ENCODE results near the gene NBEAL2. TPM values are rescaled to one million over a fixed set of nuclear protein-coding genes. Genes with fewer than 3 reads are reported as not detected.

NBEAL2 gene, protein sequence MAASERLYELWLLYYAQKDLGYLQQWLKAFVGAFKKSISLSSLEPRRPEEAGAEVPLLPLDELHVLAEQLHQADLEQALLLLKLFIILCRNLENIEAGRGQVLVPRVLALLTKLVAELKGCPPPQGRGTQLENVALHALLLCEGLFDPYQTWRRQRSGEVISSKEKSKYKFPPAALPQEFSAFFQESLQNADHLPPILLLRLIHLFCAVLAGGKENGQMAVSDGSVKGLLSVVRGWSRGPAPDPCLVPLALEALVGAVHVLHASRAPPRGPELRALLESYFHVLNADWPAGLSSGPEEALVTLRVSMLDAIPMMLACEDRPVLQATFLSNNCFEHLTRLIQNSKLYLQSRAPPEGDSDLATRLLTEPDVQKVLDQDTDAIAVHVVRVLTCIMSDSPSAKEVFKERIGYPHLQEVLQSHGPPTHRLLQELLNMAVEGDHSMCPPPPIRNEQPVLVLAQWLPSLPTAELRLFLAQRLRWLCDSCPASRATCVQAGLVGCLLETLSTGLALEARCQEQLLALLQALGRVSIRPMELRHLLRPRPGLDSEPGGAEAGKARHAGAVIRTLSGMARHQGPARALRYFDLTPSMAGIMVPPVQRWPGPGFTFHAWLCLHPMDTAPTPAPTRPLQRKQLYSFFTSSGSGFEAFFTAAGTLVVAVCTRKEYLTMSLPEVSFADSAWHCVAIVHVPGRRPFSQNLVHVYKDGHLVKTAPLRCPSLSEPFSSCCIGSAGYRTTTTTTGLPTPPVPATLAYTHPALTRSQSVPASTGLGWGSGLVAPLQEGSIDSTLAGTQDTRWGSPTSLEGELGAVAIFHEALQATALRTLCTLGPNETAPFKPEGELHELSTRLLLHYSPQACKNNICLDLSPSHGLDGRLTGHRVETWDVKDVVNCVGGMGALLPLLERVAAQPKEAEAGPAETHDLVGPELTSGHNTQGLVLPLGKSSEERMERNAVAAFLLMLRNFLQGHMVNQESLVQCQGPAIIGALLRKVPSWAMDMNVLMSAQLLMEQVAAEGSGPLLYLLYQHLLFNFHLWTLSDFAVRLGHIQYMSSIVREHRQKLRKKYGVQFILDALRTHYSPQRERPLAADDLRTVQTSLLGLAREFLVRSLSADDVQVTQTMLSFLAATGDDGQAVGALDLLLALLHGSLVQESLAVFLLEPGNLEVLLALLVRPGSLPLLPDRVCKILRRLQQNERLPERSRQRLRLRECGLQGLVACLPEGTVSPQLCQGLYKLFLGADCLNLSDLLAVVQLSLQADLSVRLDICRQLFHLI (N-terminal part only)
- total RNA-seq, result 10 to 100 TPM; 10.2 to 16.5 TPM
- 10 to 100 TPM; 16.4 to 22.1 TPM for polyA plus RNA-seq (ENCODE audit: insufficient read length in 2 of 2)
- long read RNA-seq, donor 1, partial matches to known transcripts, result 19 of 48 reads
- long read RNA-seq, donor 1, other reads (novel, unspliced or antisense), result 28 of 48 reads
- long read RNA-seq, donor 2, result 0 reads
- long read RNA-seq, donor 3, result 0 reads
- long read RNA-seq, donor 4, partial matches to known transcripts, result 5 of 5 reads
- long read RNA-seq, donor 4, other reads (novel, unspliced or antisense), result 0 of 5 reads

DNA sequence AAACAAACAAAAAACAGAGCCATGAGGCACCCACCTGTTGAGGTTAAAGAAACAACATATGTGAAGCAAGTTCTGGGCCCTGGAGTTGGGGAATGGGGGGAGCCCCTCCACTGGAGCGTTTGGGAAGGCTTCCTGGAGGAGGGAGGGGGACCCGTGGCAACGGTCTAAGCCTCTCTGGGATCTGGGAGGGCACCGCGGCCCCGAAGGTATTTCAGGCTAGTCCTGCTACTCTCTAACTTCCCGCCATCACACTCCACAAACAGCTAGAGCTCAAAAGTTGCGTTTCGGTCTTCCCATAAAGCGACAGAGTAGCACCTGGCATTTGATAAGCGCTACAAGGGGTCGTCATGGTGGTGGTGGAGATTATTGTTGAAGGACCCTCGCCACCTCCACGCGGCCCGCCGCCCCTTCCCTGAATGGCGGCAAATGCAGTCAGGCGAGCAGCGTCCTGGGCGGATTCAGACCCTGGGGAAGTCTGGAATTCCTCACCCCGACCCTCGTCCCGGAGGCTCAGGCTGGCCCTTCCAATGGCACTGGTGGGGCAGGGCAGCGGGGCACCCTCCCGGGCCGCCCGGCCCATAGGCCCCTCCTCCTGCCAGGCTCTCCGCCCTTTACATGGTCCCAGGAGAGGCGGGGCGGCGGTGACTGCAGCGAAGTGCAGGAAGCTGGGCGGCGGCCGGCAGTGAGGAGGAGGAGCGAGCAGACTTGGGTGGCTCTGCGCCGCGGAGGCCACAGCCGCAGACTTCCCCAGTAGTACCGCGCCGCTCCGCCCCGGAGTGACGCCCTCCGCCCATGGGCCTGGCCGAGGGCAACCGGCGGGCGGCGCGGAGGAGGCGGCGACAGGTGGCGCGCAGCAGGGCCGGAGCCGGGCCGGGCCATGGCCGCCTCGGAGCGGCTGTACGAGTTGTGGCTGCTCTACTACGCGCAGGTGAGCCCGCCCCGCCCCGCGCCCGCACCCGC is at the start of gene NBEAL2:
Gene NBEAL2, plus strand, starts transcription at position 682 of the 960 bp plus-strand sequence. Its CDS starts 196 bp downstream, at position 878.
- Histone ChIP-seq H3K27ac (ENCODE audit: low read depth, low read length) (peak within 1 kb of the TSS; percentile 47), H3K4me3 (ENCODE audit: low read depth, low read length) (peak within 1 kb of the TSS; percentile 79), H3K27me3 (ENCODE audit: control insufficient read depth, insufficient read depth, low read length) (no peaks in the 10 kb centered on the region), H3K9me3 (ENCODE audit: control insufficient read depth, insufficient read depth, low read length) (no peaks in the 10 kb centered on the region), H3K36me3 (ENCODE audit: control insufficient read depth, insufficient read depth, low read length) (no peaks in the 10 kb centered on the region), H3K4me1 (ENCODE audit: control insufficient read depth, insufficient read depth, low read length) (peaks cover 38% of the 10 kb centered on the region)
- DNase-seq (ENCODE audit: low read depth in 4 of 6, low spot score in 6 of 6), result peak in 4 of 6 donors; percentile 26 to 91 (median 70)
- WGBS (ENCODE audit: insufficient coverage), result under 1% methylated on average over 64 of the region's 73 CpGs

DNA sequence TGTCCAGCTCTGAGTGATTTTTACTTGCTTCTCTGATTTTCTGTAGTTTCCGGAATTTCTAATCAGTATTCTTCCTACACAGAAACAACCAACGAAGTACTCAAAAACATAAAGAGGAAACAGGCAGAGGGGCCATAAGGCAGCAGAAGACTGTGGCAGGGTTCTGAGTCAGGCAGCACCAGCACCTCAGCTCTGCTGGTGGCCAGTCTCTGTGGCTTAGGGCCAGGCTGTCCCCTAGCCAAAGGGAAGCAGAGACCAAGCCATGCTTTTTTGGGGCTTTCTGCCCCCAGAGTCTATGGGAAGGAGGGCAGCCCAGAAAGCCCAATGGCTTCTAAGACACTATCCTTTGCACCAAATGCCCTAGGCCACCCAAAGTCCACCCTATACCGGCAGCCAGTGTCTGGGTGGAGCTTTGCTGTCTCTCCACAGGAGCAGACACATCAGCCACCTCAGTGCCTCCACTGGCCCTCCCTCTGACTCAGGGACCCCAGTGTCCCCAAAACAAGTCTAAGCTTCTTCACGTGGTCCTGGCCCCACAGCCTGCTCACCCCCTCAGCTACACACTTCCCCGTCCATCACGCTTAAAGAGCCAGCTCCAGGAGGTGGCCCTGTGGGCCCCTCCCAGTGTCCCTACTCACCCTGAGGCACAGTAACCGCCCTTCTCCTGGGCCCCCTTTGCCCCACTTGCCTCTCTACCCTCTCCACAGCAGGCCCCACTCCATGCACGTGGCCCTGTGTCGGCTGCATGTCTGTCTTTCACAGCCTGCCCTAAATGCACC is 49.1 kb upstream of the NBEAL2 start:
- Histone ChIP-seq H3K36me3 (ENCODE audit: control insufficient read depth, insufficient read depth, low read length) (peaks cover 39% of the 10 kb centered on the region), H3K27ac (ENCODE audit: low read depth, low read length) (peak overlapping the region; percentile 70), H3K27me3 (ENCODE audit: control insufficient read depth, insufficient read depth, low read length) (no peaks in the 10 kb centered on the region), H3K4me3 (ENCODE audit: low read depth, low read length) (no peak overlapping the region), H3K4me1 (ENCODE audit: control insufficient read depth, insufficient read depth, low read length) (peaks cover 75% of the 10 kb centered on the region), H3K9me3 (ENCODE audit: control insufficient read depth, insufficient read depth, low read length) (no peaks in the 10 kb centered on the region)
- DNase-seq (ENCODE audit: low read depth in 4 of 6, low spot score in 6 of 6), result no peak
- WGBS (ENCODE audit: insufficient coverage), result 61% methylated on average over 8 of the region's 9 CpGs

DNA sequence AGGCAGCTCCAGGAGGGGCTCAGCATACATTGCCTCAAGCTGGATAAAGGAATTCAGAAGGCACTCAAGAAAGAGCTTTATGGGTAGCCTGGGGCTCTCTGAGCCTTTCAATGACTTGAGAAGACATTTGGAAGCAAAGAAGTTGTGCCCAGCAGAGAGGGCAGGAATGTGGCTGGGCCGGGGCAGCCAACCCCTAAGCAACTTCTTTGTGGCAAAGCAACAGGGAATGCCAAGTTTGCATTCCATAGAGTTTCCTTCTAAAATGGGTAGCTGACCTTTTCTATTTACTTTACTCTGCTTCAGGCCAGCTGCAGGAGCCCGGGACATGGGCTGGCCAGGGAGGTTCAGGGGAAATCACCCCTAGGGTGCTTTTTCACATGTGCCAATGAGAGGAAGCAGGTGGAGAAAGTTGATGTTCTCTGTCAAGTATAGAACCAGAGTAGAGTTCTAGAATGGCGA is 48.5 kb upstream of the NBEAL2 start:
- Histone ChIP-seq H3K27me3 (ENCODE audit: control insufficient read depth, insufficient read depth, low read length) (no peaks in the 10 kb centered on the region), H3K9me3 (ENCODE audit: control insufficient read depth, insufficient read depth, low read length) (no peaks in the 10 kb centered on the region), H3K36me3 (ENCODE audit: control insufficient read depth, insufficient read depth, low read length) (peaks cover 35% of the 10 kb centered on the region), H3K4me3 (ENCODE audit: low read depth, low read length) (no peak overlapping the region), H3K4me1 (ENCODE audit: control insufficient read depth, insufficient read depth, low read length) (peaks cover 76% of the 10 kb centered on the region), H3K27ac (ENCODE audit: low read depth, low read length) (peak overlapping the region; percentile 70)
- 64% methylated on average over 2 of the region's 3 CpGs for WGBS (ENCODE audit: insufficient coverage)
- peak in 1 of 6 donors; percentile 39 for DNase-seq (ENCODE audit: low read depth in 4 of 6, low spot score in 6 of 6)

DNA sequence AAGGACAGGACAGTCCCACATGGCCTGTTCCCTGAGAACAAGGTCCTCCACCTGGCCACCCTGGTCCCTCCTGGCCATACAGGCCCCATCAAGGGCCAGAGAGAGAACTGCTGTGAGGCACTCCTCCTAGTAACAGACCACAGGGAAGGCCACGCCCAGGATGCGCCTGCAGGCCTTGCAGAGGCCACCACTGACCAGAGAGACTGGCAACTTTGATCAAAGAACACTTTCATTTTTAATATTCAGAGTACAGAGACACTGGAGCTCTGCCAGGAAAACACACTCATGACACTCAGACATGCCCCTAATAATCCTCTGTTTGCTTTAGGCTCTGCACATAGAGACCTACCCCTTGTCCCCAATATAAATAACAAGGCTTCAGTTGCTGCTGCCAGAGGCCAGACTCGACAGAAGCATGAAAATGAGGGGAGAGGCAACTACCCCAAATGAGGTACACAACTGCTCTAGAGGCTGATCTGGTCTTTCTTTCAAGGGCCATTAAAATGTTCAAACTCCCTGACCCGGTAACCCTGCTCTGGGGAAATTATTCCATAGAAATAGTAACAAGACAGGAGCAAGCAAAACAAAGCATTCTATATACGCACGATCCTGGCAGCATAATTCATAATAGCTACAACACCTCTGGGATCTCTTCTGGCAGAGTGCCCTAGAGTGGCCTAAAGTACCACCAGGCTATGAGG is 47.7 kb upstream of the NBEAL2 start:
- no peak overlapping the region for H3K4me3 ChIP-seq (ENCODE audit: low read depth, low read length)
- DNase-seq (ENCODE audit: low read depth in 4 of 6, low spot score in 6 of 6), result peak in 2 of 6 donors; percentile 35 to 85
- WGBS (ENCODE audit: insufficient coverage), result 50% methylated on average over 6 of the region's 6 CpGs
- peaks cover 28% of the 10 kb centered on the region for H3K36me3 ChIP-seq (ENCODE audit: control insufficient read depth, insufficient read depth, low read length)
- no peaks in the 10 kb centered on the region for H3K9me3 ChIP-seq (ENCODE audit: control insufficient read depth, insufficient read depth, low read length)
- no peaks in the 10 kb centered on the region for H3K27me3 ChIP-seq (ENCODE audit: control insufficient read depth, insufficient read depth, low read length)
- H3K27ac ChIP-seq (ENCODE audit: low read depth, low read length), result peak overlapping the region; percentile 70
- H3K4me1 ChIP-seq (ENCODE audit: control insufficient read depth, insufficient read depth, low read length), result peaks cover 68% of the 10 kb centered on the region

DNA sequence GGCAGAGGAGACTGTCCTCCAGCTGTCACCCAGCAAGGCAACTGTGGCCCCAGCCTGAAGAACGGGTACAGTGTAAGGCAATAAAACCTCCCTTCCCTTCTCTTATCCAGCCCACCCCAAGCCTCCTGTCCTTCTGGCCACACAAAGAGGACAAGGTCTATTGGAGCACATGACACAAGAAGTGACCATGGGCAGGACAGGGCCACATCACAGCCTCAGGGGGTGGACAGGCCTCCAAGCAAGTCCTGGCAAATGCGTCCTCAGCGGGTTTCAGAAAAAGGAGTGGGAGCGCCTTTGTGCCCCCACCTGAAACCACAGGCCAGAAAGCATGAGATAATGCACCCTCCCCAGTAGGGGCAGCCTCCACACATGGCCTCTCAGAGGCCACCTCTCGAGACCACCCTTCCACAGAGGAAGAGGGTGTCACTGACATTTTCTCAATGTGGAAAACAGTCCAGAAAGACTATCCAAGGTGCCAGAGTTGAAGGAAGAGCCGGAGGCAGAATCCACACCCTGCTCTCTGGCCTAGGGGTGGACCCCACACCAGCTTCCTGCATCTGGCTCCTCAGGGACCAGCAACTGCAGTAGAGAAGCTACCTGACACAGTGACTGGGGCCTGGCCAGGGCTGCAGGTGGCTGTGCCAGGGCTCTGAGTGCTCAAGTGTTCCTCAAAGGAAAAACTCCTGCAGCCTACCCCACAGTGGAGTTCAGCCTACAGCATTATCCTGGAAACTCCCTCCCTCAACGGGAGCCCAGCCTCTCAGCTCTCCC is 46.8 kb upstream of the NBEAL2 start:
- Histone ChIP-seq H3K9me3 (ENCODE audit: control insufficient read depth, insufficient read depth, low read length) (no peaks in the 10 kb centered on the region), H3K27ac (ENCODE audit: low read depth, low read length) (no peak overlapping the region), H3K36me3 (ENCODE audit: control insufficient read depth, insufficient read depth, low read length) (peaks cover 29% of the 10 kb centered on the region), H3K4me3 (ENCODE audit: low read depth, low read length) (no peak overlapping the region), H3K4me1 (ENCODE audit: control insufficient read depth, insufficient read depth, low read length) (peaks cover 66% of the 10 kb centered on the region), H3K27me3 (ENCODE audit: control insufficient read depth, insufficient read depth, low read length) (no peaks in the 10 kb centered on the region)
- WGBS (ENCODE audit: insufficient coverage), result 93% methylated on average over 6 of the region's 7 CpGs
- no peak for DNase-seq (ENCODE audit: low read depth in 4 of 6, low spot score in 6 of 6)

DNA sequence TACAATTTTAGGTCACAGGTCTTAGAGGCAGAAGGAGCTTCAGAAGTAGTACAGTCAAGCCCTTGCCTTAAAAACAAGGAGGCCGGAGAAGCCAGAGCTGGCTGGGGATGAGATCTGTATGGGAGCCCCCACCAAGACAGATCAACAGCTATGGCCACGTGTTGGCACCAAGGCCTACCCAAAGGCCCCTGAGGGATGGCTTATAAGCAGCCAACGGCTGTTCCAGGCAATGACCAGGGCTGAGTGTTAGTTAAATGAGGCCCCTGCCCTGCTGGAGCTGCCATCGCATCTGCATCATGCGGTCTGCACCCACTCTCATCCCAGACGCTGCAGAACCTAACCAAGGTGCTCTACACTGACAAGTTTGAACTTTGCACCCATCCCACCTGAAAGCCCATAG is 46.2 kb upstream of the NBEAL2 start:
- Histone ChIP-seq H3K27ac (ENCODE audit: low read depth, low read length) (no peak overlapping the region), H3K4me3 (ENCODE audit: low read depth, low read length) (no peak overlapping the region), H3K36me3 (ENCODE audit: control insufficient read depth, insufficient read depth, low read length) (peaks cover 34% of the 10 kb centered on the region), H3K4me1 (ENCODE audit: control insufficient read depth, insufficient read depth, low read length) (peaks cover 66% of the 10 kb centered on the region), H3K27me3 (ENCODE audit: control insufficient read depth, insufficient read depth, low read length) (no peaks in the 10 kb centered on the region), H3K9me3 (ENCODE audit: control insufficient read depth, insufficient read depth, low read length) (no peaks in the 10 kb centered on the region)
- 75% methylated on average over 6 of the region's 6 CpGs for WGBS (ENCODE audit: insufficient coverage)
- DNase-seq (ENCODE audit: low read depth in 4 of 6, low spot score in 6 of 6), result no peak

DNA sequence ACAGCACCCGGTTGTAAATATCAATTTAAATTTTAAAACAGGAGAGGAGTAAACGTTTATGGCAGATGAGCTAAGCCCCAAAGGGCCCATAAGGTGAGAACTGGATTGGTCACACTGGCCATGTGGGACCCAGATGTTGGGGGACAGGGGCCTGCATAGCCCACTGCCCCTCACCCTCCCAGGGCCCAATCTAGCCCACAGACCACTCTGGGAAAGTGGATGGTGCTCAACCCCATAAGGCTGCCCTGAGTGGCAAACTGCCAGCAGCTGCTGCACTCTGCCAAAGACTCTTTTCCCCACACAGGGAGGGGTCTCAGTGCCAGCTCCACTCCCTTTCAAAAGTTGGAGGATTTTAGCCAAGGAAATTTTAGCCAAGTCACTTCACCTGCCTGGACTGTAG is 45.4 kb upstream of the NBEAL2 start:
- DNase-seq (ENCODE audit: low read depth in 4 of 6, low spot score in 6 of 6), result peak in 5 of 6 donors; percentile 24 to 71 (median 36)
- Histone ChIP-seq H3K36me3 (ENCODE audit: control insufficient read depth, insufficient read depth, low read length) (peaks cover 38% of the 10 kb centered on the region), H3K4me1 (ENCODE audit: control insufficient read depth, insufficient read depth, low read length) (peaks cover 66% of the 10 kb centered on the region), H3K27ac (ENCODE audit: low read depth, low read length) (peak overlapping the region; percentile 40), H3K27me3 (ENCODE audit: control insufficient read depth, insufficient read depth, low read length) (no peaks in the 10 kb centered on the region), H3K4me3 (ENCODE audit: low read depth, low read length) (no peak overlapping the region), H3K9me3 (ENCODE audit: control insufficient read depth, insufficient read depth, low read length) (no peaks in the 10 kb centered on the region)
- WGBS (ENCODE audit: insufficient coverage), result 22% methylated on average over 1 of the region's 2 CpGs

Measured in spinal cord (tissue), 10 donors.